GM20431 (cell line): ENCODE data around the gene ZNF227.
"Not testable (repeated sequence)": the region's sequence is repeated elsewhere in the genome, so short reads cannot be mapped to it uniquely, and the experiment has no call there.

ENCODE experiments used
- in situ Hi-C: fragments of 300-500 bp; cut with MseI, MboI; formaldehyde crosslinking; loops from one replicate; pipeline ENCODE4 v1.15.0; 2020; ENCODE audit warnings: low sequenced_read_pairs; ENCODE audit not compliant: unreplicated experiment

Gene ZNF227

DNA sequence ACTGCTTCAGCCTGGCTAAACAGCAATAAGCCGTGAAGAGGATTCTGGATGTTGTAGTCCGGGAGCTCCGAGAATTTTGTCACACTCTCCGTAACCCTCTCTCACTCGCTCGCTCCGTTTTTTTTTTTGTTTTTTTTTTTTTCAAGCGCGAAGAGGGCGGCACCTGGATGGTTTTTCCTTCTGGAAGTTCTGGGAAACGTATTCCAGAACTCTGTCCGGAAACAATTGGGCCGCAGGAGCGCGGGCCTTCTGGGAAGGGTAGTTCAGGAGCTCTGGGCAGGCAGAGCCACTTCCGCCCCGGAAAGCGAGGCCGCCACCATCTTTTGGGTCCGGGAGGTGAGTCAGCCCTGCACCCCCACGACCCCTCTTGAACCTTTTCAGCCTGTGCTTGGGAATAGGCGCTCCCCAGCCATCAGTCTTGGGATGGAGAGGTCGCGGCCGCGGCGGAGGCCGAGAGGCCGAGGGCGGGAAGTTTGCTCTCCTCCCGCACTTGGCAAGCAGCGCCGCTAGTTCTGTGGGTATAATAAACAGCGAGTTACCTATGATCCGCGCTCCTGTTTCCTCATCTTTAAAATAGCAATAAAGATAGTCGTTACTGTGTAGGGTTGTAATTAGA, at the start of gene ZNF227:
ZNF227 (plus strand) TSS at position 283 of the 616 bp plus-strand sequence. CDS start 5,261 bp downstream, outside the sequence.
- in situ Hi-C loops: no loop called here

DNA sequence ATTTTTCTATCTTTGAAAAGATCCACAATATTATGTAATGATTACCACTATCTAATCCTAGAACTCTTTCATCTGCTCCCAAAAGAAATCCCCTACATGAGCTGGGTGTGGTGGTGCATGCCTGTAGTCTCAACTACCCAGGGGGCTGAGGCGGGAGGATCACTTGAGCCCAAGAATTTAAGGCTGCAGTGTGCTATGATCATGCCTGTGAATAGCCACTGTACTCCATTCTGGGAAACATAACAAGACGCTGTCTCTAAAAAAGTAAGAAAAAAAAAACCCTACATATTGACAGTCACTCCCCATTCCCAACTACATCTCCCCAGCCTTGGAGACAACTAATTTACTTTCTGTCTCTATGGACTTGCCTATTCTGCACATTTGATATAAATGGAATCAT, 48.5 kb upstream of the ZNF227 start:
- in situ Hi-C loops: no loop called here

DNA sequence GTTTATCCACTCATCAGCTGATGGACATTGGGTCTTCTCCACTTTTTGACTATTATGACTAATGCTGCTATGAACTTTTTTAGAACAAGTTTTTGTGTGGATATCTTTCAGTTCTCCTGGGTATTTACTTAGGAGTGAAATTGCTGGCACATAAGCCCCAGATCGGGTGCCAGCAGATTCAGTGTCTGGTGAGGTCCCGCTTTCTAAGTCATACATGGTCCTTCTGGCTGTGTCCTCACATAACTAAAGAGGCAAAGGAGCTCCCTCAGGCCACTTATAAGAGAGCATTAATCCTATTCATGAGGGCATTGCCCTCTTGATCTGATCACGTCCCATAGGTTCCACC, 48.0 kb upstream of the ZNF227 start:
- in situ Hi-C loops: no loop called here

DNA sequence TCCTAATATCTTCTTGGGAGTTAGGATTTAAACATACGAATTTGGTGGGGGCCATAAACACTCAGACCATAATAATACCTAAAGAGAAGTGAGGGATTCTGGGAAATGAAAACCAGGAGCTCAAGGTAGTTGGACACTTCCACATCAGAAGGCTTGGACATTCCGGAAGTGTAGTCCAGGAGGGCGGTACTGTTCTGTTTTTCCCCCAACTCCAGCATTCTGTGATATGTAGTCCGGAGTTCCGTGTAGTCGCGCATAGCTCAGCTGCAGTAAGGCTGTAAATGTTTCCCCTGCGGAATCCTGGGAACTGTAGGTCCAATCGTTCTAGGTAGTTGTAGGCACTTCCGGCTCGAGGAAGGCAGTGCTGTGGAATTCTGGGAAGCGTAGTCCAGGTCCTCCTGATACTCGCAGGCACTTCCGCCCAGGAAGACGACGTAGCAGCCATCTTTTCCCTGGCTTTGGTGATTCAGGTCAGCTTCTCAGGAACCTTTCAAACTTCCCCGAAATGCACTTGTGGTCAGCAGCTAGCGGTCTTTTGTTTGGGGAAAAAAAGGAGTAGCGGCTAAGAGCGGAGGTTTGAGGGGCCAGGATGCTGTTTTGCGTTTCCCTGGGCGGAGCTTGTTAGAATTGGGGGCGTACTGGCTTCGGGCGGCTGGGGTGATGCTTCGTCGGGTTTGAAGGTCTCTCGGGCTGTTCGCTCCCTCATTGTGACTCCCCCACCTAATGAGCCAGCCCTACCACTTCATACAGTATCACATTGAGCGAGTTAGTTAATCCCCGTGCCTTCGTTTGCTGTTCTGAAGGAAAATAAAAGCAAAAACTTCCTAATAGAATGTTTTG, 47.4 kb upstream of the ZNF227 start, which contains the start of gene ZNF226:
ZNF226 (plus strand) TSS at position 428 of the 840 bp plus-strand sequence. CDS start 4,981 bp downstream, outside the sequence.
- in situ Hi-C loops: no loop called here

DNA sequence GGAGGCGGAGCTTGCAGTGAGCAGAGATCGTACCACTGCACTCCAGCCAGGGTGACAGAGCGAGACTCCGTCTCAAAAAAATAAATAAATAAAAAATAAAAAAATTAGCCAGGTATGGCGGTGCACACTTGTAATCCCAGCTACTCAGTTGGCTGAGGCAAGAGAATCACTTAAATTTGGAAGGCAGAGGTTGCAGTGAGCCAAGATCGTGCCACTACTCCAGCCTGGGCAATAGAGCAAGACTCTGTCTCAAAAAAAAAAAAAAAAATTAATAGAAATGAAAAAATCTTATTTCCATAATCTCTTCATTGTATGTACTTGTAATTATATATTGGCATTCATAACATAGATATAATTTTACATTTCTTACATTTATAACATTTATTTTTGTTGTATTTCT, 41.7 kb upstream of the ZNF227 start:
- in situ Hi-C loops: not testable (repeated sequence)

DNA sequence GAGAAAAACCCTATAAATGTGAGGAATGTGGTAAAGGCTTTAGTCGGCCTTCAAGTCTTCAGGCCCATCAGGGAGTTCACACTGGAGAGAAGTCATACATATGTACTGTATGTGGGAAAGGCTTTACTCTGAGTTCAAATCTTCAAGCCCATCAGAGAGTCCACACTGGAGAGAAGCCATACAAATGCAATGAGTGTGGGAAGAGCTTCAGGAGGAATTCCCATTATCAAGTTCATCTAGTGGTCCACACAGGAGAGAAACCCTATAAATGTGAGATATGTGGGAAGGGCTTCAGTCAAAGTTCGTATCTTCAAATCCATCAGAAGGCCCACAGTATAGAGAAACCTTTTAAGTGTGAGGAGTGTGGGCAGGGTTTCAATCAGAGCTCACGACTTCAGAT, 35.7 kb upstream of the ZNF227 start:
- in situ Hi-C loops: no loop called here

DNA sequence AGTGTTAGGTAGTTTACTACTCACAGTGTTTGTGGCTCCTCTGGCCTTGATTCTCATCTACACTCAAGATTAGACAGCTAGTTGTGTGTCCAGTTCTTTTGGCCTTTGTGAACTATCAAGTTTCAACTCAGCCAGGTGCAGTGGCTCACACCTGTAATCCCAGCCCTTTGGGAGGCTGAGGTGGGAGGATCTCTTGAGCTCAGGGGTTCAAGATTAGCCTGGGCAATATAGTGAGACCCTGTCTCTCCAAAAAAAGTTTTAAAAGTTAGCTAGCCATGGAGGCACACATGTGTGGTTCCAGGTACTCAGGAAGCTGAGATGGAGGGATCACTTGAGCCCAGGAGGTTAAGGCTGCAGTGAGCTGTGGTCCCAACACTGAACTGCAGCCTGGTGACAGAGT, 31.4 kb upstream of the ZNF227 start:
- in situ Hi-C loops: no loop called here

DNA sequence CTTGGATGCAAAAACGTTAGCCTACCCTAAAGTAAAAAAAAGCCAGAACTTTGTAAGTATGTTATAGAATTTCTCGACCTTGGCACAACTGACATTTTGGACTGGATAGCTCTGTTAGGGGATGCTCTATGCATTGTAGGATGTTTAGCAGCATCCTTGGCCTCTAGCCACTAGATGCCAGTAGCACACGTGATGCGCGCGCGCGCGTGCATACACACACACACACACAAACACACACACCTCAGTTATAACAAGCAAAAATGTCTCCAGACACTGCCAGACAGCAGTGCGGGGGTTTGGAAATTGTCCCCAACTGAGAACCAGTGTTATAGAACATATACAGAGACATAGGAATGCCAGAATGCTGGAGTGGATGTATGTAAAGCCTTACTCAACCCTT, 30.2 kb upstream of the ZNF227 start:
- in situ Hi-C loops: no loop called here

DNA sequence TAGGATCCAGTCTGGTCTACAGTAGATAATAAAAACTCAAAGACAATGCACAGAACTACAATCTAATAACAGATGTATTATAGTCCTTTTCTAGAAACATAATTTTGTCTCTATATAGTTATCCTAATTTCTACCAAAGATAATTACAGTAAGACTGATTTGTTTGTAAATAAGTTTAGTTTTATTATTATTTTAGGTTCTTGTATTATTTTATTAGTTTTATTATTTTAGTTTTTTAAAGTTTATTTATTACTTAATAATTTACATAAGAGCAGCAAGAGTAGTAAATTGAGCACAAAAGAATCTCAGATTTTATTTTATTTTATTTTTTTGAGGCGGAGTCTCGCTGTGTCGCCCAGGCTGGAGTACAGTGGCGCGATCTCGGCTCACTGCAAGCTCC, 22.3 kb upstream of the ZNF227 start:
- in situ Hi-C loops: no loop called here

DNA sequence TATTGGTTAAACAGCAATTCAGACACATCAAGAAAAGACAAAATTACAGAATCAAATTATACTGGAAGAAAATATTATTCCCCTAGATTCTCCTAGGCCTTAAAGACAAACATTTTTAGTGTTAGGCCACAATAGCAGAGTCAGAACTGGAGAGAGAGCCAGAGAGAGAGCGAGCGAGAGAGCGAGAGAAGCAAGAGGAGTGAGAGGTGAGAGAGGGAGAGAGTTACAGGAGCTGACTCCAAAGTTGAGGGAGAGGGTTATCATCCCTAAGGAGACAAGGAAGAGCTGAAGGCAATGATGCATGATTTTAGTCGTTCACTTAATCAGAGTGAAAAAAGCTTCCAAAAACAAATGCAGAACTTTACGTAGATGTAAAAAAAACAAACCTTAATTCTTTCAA, 20.2 kb upstream of the ZNF227 start:
- in situ Hi-C loops: no loop called here

DNA sequence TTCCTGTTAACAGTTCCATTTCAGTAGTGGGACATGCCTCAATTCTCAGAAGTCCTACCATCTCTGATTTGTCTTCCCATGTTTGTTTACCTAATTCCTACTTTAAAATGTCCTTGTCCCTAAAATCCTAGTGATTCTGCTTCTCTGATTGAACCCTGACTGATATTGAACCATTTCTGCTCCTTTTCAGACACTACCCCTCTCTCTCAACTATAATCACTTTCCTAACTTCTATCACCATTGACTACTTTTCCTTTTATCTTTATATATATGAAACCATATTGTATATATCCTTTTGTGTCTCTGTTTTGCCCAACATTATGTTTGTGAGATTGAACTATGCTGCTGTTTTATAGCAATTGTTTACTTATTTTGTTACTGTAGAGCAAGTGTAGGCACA, 15.6 kb upstream of the ZNF227 start:
- in situ Hi-C loops: no loop called here

DNA sequence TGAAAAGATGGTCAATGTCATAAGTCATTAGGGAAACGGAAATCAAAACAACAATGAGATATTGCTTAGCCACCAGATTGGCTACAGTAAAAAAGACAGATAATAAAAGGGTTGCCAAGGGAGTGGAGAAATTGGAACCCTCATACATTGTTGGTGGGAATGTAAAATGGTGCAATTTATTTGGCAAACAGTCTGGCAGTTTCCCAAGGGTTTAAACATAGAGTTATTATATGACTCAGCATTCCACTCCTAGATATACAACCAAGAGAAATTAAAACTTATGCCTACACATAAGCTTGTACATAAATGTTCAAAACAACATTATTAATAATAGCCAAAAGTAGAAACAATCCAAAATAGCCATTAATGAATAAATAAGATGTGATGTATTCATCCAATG, 9.9 kb upstream of the ZNF227 start:
- in situ Hi-C loops: no loop called here

DNA sequence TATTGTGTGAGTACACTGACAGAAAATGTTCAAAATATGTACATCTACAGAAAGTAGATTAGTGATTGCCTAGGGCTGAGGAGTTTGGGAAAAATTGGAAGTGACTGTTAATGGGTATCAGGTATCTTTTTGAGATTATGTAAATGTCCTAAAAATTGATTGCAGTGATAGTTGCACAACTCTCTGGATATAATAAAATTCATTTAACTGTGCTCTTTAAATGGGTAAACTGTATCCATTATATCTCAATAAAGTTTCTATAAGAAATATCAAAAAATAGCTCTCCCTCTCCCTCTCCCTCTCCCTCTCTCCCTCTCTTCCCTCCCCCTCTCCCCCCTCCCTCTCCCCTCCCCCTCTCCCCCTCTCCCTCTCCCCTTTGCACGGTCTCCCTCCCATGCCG, 9.4 kb upstream of the ZNF227 start:
- in situ Hi-C loops: no loop called here

DNA sequence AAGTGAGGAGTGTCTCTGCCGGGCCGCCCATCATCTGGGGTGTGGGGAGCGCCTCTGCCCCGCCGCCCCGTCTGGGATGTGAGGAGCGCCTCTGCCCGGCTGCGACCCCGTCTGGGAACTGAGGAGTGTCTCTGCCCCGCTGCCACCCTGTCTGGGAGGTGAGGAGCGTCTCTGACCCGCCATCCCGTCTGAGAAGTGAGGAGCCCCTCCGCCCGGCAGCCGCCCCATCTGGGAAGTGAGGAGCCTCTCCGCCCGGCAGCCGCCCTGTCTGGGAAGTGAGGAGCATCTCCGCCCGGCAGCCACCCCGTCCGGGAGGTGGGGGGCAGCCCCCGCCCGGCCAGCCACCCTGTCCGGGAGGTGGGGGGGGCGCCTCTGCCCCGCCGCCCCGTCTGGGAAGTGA, 8.5 kb upstream of the ZNF227 start:
- in situ Hi-C loops: not testable (repeated sequence)

DNA sequence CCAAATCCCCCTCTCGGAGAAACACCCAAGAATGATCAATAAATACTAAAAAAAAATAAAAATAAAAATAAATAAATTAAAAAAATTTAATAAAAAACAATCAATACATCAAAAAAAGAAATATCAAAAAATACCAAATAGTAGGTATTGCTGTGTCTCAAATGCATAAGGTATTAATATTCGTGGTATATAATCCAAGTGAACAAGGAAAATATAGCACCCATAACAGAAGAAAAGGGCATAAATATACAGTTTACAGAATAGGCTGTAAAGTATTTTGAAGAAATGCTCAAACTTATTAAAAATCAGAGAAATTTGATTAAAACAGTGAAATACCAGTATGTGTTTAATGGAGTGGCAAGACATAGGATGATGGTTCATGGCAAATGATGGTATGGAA, 7.6 kb upstream of the ZNF227 start:
- in situ Hi-C loops: no loop called here

DNA sequence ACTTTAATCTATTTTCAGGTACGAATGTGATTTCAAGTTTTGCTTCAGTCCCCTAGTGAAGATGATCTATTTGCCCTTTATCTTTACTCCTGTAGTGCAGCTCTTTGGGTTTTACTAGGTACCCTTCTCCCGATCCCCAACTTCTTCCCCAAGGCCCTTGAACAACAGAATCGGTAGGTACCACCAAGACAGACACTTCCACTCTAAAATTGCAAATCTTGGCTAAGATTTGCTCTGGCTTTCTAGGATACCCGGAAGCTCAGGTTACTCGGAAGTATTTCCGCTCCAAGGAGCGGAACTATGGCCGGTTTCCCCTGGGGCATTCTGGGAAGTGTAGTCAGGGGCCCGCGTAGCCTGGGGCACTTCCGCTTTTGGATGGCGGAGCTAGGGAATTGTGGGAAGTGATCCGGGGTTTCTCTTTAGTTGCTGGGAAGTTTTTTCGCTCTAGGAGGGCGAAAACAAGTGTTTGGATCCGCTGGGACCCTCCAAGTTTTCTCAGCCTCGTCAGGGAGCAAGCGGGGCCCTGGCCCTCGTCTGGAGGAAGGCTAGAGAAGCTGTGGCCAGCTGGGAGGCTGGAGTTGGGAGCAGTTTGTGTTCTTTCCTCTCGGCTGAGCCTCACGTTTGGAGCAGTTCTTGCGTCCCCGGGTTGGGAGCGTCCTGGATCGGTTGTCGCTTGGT, 5.1 kb upstream of the ZNF227 start:
- in situ Hi-C loops: no loop called here

DNA sequence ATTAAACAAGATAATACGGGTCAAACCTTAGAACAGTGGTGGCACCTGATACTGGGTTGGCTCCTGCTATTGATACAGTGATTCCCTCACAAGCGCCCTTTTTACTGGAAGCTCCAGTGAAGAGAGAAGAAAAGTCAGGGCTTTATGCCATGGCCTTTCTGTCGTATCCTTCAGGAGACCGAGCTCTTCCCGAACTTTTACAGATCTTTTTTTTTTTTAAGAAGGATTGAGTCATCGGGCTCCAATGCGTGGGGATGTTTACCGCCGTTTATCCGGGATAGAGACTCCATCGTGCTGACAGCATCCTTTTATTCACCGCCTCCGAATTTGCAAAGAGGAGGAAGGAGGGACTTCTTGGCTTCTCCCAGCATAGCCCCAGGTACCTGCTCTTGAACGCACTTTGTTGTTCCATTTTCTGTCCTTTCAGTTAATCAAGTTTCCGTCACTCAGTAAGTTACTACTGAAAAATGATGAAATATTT, 574 bp downstream of the ZNF227 start:
- in situ Hi-C loops: no loop called here

DNA sequence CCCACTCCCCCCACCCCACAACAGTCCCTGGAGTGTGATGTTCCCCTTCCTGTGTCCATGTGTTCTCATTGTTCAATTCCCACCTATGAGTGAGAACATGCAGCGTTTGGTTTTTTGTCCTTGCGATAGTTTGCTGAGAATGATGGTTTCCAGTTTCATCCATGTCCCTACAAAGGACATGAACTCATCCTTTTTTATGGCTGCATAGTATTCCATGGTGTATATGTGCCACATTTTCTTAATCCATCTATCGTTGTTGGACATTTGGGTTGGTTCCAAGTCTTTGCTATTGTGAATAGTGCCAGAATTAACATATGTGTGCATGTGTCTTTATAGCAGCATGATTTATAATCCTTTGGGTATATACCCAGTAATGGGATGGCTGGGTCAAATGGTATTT, 7.6 kb downstream of the ZNF227 start:
- in situ Hi-C loops: not testable (repeated sequence)

DNA sequence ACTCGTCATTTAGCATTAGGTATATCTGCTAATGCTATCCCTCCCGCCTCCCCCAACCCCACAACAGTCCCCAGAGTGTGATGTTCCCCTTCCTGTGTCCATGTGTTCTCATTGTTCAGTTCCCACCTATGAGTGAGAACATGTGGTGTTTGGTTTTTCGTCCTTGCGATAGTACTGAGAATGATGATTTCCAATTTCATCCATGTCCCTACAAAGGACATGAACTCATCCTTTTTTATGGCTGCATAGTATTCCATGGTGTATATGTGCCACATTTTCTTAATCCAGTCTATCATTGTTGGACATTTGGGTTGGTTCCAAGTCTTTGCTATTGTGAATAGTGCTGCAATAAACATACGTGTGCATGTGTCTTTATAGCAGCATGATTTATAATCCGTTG, 8.4 kb downstream of the ZNF227 start:
- in situ Hi-C loops: not testable (repeated sequence)

DNA sequence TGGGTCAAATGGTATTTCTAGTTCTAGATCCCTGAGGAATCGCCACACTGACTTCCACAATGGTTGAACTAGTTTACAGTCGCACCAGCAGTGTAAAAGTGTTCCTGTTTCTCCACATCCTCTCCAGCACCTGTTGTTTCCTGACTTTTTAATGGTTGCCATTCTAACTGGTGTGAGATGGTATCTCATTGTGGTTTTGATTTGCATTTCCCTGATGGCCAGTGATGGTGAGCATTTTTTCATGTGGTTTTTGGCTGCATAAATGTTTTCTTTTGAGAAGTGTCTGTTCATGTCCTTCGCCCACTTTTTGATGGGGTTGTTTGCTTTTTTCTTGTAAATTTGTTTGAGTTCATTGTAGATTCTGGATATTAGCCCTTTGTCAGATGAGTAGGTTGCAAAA, 9.0 kb downstream of the ZNF227 start:
- in situ Hi-C loops: not testable (repeated sequence)

DNA sequence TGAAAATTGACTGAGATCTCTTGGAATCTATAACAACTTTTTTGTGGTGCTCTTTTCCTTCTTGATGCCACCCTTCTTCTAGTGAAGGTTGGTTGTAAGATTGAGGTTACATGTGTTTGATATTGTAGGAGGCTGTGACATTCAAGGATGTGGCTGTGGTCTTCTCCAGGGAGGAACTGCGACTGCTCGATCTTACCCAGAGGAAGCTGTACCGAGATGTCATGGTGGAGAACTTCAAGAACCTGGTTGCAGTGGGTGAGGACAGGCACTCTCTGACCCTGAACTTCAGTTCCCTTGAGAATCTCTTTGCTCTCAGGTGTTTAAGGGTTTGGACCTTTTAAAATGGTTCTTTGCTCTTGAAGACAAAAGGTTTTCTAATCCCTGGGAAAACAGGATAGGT, 16.0 kb downstream of the ZNF227 start:
- in situ Hi-C loops: no loop called here
